ENCODE data around the gene XIST.
"Not testable (repeated sequence)": the region's sequence is repeated elsewhere in the genome, so short reads cannot be mapped to it uniquely, and the experiment has no call there.

The XIST gene

GRCh38 chrX:73852467-73852866, at the start of gene XIST:
Gene XIST, minus strand, starts transcription at chrX:73852714.
- DNase-seq: peak; percentile 82

GRCh38 chrX:73898315-73898714, 45.8 kb upstream of the XIST start:
- DNase-seq: not testable (repeated sequence)

- peak; percentile 48 for DNase-seq
Measured at GRCh38 chrX:73892515-73893090, 40.1 kb upstream of the XIST start.

GRCh38 chrX:73882260-73882659, 29.7 kb upstream of the XIST start:
- DNase-seq: not testable (repeated sequence)

GRCh38 chrX:73877687-73878086, 25.2 kb upstream of the XIST start:
- no peak for DNase-seq

DNA sequence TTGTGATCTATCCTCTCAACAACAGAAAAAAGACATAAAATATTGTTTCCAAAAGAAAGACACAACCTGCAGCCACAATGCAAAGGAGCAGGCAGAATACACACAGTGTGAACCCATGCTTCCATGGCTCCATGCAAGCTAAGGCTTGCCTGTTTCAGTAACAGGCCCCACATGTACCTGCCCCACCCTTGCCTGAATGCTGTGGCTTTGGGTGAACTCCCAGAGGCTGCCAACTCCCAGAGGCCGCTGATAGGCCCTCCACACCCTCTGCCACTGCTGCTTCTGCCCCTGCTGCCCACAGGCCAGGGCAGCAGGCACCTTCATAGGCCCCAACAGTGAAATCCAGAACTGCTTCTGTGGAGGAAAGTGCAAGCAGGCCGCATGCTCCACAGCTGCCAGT, 24.4 kb upstream of the XIST start:
- no peak for DNase-seq

DNA sequence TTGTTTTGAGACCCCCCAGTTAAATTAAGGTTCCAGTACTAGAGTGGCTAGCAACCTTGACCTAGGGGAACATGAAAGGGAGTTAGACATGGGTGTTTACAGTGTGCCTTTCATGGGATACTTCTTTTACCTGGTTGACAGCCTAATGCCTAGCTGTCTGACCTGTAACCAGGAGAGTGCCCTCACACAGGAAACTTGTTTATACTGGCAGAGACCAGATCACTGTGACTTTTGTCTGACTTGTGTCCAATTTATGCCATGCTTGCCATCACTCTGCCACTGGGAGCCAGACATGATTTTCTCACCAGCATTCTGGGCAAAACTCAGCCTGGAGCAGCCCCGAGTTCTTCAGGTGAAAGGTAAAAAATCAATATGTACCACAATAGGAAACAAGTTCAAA, 16.4 kb upstream of the XIST start:
- DNase-seq: no peak

DNA sequence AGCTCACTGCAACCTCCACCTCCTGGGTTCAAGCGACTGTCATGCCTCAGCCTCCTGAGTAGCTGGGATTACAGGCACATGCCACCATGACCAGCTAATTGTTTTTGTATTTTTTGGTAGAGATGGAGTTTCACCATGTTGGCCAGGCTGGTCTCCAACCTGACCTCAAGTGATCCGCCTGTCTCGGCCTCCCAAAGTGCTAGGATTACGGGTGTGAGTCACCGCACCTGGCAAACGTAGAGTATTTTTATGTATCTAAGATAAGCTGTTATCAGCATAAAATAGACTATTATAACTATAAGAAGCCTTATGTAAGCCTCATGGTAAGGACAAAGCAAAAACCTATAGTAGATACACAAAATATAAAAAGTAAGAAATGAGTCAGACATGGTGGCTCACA, 14.6 kb upstream of the XIST start:
- no peak for DNase-seq

DNA sequence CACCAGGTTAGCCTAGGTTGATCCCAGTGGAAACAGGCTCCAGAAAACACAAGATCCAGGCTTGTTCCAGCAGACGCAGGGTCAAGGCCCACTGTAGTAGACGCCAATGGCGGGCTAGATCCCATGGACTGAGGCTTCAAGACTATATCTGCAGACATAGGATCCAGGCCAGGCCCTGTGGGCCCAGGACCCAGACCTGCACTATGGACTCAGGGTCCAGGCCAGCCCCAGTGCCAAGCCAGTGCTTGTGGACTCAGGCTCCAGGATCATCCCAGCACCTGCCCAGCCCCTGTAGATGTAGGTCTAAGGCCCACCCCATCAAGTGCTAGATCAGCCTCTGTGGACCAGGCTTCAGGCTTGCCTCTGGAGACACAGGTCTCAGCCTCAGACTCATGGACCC, 11.3 kb upstream of the XIST start:
- no peak for DNase-seq

DNA sequence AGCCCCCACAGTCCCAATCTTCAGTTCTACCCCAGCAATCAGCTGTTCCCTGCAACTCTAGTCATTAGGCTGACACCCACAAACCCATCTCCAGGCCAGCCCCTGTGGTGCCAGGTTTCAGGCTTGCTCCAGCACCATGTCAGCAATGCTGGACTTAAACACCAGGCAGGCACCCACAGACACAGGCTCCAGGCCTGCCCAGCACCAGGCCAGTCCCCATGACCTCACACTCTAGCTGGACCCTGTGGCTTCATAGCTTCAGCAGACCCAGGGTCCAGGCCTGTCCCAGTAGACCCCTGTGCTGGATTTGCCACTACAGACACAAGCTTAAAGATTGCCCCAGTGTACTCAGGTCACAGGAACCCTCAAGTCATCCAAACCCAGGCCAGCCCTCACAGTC, 10.8 kb upstream of the XIST start:
- no peak for DNase-seq

DNA sequence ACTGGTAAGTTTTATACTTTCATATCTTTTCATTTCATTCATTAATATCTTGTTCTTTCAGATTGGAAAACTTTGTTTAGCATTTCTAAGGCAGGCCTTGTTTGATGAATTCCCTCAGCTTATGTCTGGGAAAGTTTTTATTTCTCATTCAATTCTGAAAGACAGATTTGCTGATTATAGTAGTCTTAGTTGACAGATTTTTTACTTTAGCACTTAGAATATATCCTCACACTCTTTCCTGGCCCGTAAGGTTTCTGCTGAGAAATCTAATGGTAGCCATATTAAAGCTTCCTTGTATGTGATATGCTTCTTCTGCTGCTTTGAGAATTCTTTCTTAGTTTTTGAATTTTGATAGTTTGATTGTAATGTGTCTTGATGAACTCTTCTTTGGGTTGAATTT, 7.1 kb upstream of the XIST start:
- no peak for DNase-seq

GRCh38 chrX:73855546-73855945, 3.0 kb upstream of the XIST start:
- peak; percentile 69 for DNase-seq

DNA sequence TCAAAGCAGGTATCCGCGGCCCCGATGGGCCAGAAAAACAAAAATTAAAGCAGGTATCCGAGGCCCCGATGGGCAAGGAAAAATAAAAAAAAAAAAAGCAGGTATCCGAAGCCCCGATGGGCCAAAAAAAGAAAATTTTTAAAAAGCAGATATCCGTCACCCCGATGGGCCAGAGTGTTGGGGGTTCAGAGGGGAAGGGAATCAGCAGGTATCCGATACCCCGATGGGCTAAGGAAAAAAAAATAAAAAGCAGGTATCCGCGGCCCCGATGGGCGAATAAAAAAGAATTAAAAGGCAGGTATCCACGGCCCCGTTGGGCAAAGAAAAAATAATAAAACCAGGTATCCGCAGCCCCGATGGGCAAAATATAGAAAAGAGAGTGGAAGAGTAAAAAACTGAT, 492 bp downstream of the XIST start:
- DNase-seq: no peak

GRCh38 chrX:73851014-73852009, 1.2 kb downstream of the XIST start:
- DNase-seq: peak; percentile 91

GRCh38 chrX:73850124-73851013, 2.1 kb downstream of the XIST start:
- DNase-seq: peak; percentile 16

- no peak for DNase-seq
Measured at GRCh38 chrX:73849073-73849472, 3.4 kb downstream of the XIST start.

DNA sequence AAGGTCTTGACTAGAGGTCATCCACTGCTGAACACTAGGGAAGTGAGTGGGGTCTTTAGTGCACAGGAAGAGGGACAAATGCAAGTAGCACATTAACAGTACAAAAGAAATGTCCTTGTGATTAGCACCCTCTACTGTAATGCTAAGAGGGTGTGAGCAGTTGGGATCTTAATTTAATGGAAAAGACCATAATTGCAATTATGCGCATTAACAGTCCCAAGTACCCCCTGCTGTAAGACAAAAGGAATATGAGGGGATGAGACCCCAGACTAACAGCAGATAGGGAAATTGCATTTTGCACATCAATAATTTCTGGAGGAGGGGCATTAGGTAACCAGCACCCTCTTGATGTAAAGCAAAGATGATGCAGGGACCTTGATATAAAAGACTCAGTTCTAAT, 4.5 kb downstream of the XIST start:
- DNase-seq: no peak

DNA sequence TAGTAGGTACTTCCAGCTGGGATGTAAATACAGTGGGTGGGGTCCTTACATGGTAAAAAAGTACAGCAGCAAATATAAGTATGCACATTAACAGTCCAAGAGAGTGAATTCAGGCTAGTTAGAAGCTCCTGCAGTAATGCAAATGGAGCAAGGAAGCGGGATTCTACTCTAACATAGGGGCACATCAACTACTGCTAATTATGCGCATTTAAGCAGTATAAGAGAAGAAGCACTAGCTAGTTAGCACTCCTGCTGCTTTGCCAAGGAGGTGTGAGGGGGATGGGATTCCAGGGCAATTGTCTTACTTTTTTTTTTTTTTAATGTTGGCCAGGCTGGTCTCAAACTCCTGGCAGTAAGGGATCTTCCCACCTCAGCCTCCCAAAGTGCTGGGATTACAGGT, 5.4 kb downstream of the XIST start:
- DNase-seq: no peak

DNA sequence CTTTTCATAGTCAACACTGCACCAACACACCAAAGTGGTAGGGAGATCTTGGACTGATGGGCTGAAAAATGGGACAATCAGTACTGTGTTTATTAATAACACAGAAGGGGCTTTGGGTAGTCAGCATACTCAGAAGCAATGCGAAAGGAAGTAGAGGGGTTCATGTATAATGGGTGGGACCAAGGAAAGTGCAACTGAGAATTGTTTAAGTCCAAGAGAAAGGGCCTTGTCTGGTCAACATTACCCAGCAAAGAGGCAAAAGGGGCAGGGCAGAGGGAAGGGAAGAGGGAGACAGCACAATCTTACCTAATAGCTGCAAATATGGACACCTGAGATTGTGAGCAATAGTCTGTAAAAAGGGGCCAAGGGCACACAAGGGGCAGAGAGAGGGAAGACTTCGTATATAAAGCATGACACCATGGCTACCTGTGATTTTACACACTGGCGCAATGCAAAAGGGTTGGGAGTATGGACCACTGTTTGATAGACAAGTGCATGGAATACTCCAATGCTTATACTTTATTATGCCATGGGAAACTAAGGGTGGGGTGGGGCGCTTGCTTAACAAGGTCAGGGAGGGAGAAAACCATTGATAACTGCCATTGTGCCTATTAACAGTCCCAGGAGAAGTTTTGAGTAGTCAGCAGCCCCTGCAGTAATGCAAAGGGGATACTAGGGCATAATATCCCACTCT, 9.8 kb downstream of the XIST start:
- no peak for DNase-seq

DNA sequence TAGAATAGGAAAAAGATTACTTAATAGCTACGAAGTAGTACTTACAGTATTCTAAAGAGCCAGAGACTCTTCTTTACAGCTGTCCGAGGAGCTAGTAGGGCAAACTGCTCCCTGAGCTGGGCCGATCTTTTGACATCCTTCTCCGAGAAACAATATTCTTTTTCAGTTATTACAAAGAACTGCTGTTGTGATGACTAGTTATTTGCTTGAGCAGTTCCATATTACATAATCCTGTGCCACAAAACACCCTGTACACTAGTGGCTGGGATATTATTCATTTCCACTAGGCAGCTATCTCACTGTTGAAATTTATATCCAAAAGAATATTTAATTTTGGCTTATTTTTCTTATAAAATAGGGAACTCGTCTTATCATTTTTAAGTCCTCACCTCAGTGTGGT, 11.2 kb downstream of the XIST start:
- DNase-seq: no peak

DNA sequence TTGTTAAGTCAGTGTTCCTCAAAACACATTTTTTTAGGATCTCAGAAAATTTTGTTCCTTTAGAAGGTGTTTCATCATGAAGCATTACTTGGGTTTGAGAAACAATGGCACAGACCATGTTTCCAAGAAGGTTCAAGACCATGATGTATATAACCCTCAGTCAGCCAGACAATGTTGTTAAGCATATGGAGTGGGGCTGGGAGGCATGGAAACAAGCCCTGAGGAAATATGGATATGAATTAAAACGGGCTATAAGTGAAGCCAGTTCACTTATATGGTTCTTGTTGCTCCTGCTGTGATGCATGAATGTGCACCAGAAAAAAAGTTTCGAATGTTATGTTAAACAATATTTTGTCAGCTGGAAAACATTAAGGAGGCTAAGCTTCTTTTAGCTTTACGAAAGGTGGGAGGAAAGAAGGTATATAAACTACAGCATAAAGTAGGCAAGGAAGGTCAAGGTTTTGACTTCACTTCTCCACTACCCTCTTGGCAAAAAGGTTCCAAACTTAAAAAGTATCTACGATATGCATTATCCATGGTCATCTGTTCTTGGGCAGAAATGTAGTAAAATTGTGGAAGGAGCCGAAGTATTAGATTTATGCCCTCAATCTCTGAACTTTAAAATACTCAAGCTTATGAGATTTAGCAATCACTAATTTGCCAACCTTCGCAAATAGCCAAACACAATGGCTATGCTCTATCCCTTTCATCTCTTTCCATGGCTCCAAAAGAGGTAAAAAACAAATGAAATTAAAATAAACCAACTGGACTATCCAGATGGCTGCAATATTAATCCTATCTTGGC, 12.2 kb downstream of the XIST start:
- no peak for DNase-seq

GRCh38 chrX:73839152-73839551, 13.4 kb downstream of the XIST start:
- no peak for DNase-seq
